ENCODE data around the gene IFT20.
"Not testable (repeated sequence)": the region's sequence is repeated elsewhere in the genome, so short reads cannot be mapped to it uniquely, and the experiment has no call there.

The IFT20 gene

DNA sequence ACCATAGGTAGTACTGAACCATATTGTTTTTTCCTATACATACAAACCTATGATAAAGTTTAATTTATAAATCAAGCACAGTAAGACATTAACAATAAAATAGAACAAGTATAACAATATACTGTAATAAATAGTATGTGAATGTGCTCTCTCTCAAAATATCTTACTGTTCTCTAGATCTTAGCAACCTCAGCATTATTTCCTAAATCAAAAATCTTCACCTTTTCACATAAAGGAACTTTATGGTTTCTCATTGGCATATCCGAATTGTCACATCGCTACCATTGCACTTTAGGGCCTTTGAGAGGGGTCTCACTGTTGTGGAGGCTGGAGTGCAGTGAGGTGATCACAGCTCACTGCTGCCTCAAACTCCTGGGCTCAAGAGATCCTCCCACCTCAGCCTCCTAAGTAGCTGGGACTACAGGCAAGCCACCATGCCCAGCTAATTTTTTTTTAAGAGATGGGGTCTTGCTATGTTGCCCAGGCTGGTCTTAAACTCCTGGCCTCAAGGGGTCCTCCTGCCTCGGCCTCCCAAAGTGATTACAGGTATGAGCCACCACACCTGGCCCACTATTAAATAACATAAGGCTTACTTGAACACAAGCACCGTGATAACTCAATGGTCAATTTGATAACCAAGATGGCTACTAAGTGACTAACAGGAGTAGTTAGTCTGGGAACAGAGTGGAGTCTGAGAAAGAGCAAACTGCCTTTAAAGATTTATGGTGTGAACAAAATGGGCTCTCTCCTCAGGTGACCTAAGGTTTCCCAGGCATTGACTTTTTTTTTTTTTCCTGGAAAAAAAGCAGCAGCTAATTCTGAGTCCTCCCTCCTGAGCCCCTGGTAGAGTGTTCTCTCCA, 19.2 kb downstream of the IFT20 start:
- no peak for DNase-seq (ENCODE audit: low read depth)
- TF ChIP-seq, protein P1, sequence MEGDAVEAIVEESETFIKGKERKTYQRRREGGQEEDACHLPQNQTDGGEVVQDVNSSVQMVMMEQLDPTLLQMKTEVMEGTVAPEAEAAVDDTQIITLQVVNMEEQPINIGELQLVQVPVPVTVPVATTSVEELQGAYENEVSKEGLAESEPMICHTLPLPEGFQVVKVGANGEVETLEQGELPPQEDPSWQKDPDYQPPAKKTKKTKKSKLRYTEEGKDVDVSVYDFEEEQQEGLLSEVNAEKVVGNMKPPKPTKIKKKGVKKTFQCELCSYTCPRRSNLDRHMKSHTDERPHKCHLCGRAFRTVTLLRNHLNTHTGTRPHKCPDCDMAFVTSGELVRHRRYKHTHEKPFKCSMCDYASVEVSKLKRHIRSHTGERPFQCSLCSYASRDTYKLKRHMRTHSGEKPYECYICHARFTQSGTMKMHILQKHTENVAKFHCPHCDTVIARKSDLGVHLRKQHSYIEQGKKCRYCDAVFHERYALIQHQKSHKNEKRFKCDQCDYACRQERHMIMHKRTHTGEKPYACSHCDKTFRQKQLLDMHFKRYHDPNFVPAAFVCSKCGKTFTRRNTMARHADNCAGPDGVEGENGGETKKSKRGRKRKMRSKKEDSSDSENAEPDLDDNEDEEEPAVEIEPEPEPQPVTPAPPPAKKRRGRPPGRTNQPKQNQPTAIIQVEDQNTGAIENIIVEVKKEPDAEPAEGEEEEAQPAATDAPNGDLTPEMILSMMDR (conservative IDR thresholded peaks at IDR 0.05; ENCODE audit: control insufficient read depth, insufficient read depth, low read depth, low read length) = no peak
- H3K4me3 ChIP-seq (ENCODE audit: control insufficient read depth, low read depth, low read length) = no peak overlapping the region

DNA sequence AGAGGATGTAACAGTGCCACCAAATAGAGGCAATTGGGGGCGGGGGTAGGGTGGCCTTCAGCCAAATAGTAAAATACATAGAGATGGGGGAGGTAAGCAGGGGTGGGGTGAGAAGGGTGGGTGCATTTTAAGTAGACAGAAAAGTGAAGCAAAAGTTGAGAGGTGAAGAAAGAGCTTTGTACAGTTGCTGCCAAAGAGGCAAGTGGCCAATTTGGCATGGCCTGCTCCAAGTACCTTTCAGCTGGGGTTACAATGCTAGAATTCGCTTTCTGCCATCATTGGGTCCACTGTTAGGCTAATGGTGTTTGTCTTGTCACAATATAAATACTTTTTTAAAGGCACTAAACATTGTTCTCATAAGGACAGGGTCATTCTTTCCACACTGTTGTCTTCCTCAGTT, 21.4 kb downstream of the IFT20 start:
- no peak for DNase-seq (ENCODE audit: low read depth)
- H3K4me3 ChIP-seq (ENCODE audit: control insufficient read depth, low read depth, low read length) = no peak overlapping the region
- TF ChIP-seq, protein P1 (conservative IDR thresholded peaks at IDR 0.05; ENCODE audit: control insufficient read depth, insufficient read depth, low read depth, low read length) = no peak

DNA sequence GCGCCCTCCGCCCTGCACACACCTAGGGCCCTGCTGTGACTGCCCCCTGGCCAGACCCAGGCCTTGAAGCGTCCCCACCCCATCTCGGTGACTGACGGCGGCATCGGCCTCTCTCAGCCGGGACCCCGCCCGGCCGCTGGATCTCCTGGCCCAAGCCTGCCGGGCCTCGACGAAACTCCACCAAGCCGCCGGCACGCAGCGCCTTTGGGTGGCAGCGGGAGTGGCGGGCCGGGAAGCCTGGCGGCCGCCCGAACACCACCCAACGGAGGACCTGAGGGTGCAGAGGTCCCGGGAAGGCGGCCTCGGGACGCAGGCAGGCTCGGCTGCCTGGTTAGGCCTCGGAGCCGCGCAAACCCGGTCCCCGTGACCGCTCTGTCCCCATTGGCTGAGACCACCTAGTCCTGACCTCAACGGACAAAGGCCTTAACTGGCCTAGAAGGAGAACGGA, 28.3 kb downstream of the IFT20 start:
- no peak overlapping the region for H3K4me3 ChIP-seq (ENCODE audit: control insufficient read depth, low read depth, low read length)
- TF ChIP-seq, protein P1 (conservative IDR thresholded peaks at IDR 0.05; ENCODE audit: control insufficient read depth, insufficient read depth, low read depth, low read length) = no peak
- no peak for DNase-seq (ENCODE audit: low read depth)

DNA sequence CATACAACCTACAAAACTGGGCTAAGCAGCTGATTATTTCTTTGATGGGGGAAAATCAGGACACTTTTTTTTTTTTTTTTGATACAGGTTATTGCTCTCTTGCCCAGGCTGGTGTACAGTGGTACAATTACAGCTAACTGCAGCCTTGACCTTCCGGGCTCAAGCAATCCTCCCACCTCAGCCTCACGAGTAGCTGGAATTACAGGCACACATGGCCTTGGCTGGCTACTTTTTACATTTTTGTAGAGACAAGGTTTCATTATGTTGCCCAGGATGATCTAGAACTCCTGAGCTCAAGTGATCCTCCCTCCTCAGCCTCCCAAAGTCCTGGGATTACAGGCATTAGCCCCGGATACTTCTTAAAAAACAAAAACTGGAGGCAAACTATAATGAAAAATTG, 36.8 kb downstream of the IFT20 start:
- H3K4me3 ChIP-seq (ENCODE audit: control insufficient read depth, low read depth, low read length) = no peak overlapping the region
- DNase-seq (ENCODE audit: low read depth) = no peak
- TF ChIP-seq, protein P1 (conservative IDR thresholded peaks at IDR 0.05; ENCODE audit: control insufficient read depth, insufficient read depth, low read depth, low read length) = no peak

DNA sequence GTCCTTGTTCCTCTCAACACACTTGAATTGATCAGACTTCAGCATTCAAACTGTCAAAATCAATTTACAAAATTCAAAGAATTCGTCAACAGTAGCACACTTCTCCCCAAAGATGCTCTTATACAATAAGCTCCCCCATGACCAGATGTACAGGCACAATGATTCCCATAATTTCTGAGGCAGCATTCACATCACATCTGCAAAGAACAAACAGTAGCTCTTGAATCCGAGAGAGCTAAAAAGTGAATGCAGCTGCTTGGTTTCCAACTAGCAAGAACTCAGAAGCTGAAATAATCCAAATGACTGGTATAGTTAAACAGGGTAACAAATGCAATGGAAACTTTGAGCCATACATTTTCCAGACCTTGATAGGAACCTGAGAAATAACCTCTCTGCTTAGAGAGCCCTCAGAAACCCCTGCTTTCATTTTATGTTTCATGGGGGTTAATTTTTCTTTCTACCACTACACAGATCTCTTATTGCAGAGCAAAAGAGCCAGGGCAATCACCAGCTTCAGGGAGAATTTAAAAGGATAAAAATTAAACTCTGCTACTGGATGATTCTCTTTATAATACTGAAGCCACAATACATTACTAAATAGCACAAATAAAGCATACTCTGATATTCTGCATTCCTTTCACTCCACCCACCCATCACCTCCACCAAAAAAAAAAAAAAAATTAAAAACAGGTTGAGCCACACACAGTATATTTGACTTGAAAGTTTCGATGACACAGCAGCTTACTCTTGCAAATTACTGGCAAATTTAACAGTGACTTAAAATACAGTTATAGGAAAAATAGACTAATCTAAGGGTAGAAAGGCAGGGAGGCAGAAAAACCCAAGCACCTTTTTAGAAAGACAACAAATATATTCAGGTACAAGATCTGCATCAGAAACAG, 39.3 kb downstream of the IFT20 start:
- TF ChIP-seq, protein P1 (conservative IDR thresholded peaks at IDR 0.05; ENCODE audit: control insufficient read depth, insufficient read depth, low read depth, low read length) = no peak
- DNase-seq (ENCODE audit: low read depth) = no peak
- no peak overlapping the region for H3K4me3 ChIP-seq (ENCODE audit: control insufficient read depth, low read depth, low read length)

DNA sequence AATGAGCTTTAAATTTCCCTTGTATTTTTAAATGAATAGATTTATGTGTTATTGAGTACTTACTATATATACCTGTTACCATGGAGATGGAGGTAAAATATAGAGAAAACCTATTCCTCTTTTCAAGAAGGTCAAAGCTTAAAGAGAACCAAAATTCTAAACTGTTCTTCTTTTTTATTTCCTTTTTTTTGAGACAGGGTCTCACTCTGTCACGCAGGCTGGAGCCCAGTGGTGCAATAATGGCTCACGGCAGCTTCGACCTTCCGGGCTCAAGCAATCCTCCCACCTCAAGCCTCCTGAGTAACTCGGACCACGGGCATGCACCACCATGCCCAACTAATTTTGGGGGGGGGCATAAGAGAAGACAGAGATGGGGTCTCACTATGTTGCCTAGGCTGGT, 41.3 kb downstream of the IFT20 start:
- TF ChIP-seq, protein P1 (conservative IDR thresholded peaks at IDR 0.05; ENCODE audit: control insufficient read depth, insufficient read depth, low read depth, low read length) = no peak
- no peak overlapping the region for H3K4me3 ChIP-seq (ENCODE audit: control insufficient read depth, low read depth, low read length)
- no peak for DNase-seq (ENCODE audit: low read depth)

DNA sequence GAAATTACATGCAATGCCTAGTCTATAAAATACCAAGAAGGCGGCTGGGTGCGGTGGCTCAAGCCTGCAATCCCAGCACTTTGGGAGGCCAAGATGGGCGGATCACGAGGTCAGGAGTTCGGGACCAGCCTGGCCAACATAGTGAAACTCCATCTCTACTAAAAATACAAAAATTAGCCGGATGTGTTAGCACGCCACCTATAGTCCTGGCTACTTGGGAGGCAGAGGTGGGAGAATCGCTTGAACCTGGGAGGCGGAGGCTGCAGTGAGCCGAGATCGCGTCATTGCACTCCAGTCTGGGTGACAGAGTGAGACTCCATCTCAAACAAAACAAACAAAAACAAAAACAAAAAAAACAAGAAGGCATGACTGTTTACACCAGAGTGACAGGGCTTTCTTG, 42.4 kb downstream of the IFT20 start:
- DNase-seq (ENCODE audit: low read depth); H3K4me3 ChIP-seq (ENCODE audit: control insufficient read depth, low read depth, low read length): not testable (repeated sequence)
